HG03457 (cell line): ENCODE results near the gene TEX2.

Experiments used
- ATAC-seq: cut with Tn5 transposase; IDR thresholded peaks from one replicate; pipeline ENCODE4 v1.9.1; 2021; ENCODE audit warnings: moderate number of reproducible peaks; ENCODE audit not compliant: unreplicated experiment

The TEX2 gene

GRCh38 chr17:64263000-64263766 lies at the start of gene TEX2:
TSS of gene TEX2 (minus strand) at chr17:64263260. CDS start at chr17:64214217, 49,043 bp downstream.
- peak; percentile 68 for ATAC-seq

- ATAC-seq, result no peak
Measured at GRCh38 chr17:64309710-64310109, 46.6 kb upstream of the TEX2 start.

- no peak for ATAC-seq
Measured at GRCh38 chr17:64309021-64309420, 46.0 kb upstream of the TEX2 start.

DNA sequence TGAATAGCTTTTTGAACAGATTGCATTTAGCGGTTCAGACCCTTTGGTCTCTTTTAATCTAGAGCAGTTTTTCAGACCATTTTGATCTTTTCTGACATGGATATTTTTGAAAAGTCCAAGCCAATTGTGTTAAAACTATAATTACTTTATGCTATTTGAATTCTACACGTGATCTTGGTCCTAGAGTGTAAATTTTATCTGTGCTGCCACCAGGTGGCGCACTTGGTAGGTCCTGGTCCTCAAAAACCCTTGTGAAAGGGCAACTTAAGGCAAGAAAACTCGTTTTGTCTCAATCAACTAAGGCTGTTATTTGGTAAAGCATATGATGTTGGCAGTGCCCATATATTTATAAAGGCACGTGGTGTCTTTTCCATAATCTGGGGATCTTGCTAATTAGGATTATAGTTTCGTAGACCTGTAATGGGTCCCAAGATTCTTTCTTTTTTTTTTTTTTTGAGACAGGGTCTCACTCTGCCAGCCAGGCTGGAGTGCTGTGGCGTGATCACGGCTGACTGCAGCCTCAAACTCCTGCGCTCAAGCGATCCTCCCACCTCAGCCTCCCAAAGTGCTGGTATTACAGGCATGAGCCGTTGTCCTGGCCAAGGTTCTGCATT lies 43.9 kb upstream of the TEX2 start:
- ATAC-seq, result no peak

DNA sequence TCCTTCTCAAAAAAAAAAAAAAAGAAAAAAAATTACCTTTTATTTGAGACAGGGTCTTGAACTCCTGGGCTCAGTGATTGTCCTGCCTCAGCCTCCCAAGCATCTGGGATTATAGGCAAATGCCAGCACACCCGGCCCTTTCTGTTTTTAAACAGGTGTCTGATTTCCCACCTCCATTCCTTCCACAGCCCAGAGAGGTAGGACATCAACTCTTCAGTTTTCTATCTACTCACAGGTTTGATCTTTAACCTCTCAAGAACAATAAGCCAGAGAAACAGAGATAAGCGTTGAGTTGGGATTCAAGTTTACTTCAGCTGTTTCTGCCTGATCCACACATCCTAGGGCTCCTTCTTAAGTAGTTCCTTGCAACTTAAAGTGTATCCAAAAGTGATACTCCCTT lies 41.5 kb upstream of the TEX2 start:
- no peak for ATAC-seq

DNA sequence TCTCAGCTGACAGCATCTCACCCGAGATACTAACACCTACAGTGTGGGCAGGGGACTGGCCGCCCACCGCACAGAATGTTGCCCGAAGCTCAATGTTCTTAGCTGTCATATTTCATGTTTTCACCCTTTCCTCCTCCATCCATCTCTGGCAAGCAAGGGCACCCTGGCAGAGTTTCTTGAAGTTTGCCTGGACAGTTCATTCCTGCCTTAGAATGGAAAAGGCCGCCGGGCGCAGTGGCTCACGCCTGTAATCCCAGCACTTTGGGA lies 37.6 kb upstream of the TEX2 start:
- ATAC-seq, result no peak

GRCh38 chr17:64297467-64298088 lies 34.5 kb upstream of the TEX2 start:
- no peak for ATAC-seq

GRCh38 chr17:64296246-64296645 lies 33.2 kb upstream of the TEX2 start:
- no peak for ATAC-seq

DNA sequence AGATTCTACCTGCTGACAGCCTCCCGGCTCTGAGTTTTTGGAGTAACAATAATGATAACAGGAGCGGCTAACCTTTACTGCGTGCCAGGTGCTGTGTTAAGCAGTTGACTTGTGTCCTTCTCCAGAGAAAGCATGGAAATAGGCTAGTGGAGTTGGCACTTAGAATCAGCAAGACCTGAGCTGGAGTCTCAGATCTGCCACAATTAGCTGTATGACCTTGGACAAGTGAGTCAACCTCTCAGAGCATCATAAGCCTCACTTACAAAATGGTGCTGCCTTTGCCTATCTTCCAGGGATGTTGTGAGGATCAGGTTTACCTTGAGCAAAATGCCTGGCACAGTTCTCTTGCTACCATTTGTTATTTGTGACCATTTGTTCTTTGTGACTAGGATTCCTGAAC lies 32.1 kb upstream of the TEX2 start:
- no peak for ATAC-seq

DNA sequence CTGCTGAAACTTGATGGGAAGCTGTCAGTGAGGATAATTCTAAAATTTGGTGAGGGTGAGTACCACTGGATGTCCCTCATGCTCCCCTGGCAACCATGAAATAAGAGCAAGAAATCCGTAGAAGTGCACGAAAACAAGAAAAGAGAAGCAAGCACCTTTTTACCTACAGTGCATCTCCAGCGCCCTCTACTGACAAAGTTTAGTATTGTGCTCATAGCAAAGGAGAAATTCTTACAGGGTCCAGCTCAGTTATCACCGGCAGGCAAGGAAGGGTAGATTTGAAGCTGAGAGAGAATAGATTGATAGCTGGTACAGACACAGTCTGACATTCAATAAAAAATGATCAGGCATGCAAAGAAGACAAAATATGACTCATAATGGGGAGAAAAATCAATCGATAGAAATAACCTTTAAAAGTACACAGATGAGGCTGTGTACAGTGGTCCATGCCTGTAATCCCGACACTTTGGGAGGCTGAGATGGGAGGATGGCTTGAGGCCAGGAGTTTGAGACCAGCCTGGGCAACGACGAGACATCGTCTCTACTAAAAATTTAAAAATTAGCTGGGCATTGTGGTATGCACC lies 28.3 kb upstream of the TEX2 start:
- no peak for ATAC-seq

DNA sequence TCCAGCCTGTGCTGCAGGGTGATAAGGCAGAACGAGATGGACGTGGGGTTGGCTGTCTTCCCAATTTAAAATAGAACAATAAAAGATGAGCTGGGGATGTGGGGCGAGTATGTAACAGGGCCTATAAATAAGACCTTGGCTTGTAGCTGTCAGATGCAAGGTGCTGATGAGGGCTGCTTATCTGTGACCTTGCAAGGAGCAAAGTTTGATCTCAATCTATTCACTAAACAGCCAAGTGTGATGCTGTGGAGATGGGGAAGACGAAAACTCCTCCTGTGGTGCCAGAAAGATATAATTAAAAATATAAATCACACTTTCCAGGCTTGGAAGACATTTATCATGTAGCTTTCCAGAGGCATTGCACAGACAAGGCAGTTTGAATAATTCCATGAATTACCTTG lies 26.7 kb upstream of the TEX2 start:
- no peak for ATAC-seq

DNA sequence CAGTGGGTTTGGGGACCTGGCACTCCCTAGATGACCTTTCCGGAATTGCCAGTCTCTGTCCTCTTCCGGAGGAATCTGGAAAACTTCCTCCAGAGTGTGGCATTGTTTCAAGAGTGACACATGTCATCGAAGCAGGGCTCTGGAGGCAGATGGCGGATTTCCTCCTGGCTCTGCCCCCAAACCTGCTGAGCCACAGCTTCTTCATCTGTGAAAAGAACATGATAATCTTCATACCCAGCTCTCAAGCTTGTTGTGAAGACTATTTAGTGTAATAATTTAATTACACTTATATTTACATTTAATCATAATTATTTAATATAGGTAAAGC lies 19.7 kb upstream of the TEX2 start:
- no peak for ATAC-seq

- ATAC-seq, result no peak
Measured at GRCh38 chr17:64281962-64282752, 19.1 kb upstream of the TEX2 start.

DNA sequence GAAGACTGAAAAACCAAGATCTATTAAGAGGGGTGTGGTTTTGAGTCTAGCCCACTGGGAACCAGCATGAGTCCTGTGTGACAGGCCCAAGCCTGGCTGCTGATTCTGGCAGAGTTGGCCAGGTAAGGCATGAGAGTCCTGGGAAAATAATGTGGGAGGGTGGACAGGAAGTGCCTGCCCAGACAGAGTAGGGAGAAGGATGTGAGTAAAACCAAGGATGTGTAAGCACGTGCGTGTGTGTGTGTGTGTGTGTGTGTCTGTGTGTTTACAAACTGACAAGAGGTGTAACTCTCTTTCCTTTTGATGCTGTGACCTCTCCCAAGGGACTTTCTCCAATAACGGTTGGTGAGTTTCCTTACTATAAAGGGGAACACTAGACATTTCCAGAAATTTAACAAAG lies 15.6 kb upstream of the TEX2 start:
- no peak for ATAC-seq

DNA sequence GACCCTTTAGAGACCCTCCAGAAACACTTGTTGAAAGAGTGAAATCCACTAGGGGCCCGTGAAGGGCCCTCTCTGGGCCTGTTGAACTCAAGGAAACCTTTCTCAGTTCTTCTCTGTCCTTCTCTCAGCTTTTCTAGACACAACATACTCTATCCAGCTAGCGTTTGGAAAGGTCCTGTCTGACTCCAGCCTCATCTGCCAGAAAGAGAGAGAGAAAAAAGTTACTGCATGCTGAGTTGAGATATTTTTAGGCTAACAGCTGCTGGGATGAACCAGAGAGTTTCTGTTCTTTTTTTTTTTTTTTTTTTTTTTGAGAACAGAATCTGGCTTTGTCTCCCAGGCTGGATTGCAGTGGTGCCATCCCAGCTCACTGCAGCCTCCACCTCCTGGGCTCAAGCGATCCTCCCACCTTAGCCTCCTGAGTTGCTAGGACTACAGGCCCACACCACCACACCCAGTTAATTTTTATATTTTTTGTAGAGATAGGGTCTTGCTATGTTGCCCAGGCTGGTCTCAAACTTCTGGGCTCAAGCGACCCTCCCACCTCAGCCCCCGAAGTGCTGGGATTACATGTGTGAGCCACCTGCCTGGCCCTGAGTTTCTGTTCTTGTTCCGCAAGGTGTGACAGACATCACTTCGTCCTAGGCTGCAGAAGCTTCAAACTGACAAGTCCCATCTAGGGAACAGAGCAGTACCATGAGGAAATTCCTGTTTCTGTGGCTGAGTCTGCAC lies 14.9 kb upstream of the TEX2 start:
- no peak for ATAC-seq

- ATAC-seq, result no peak
Measured at GRCh38 chr17:64276961-64277505, 14.0 kb upstream of the TEX2 start.

DNA sequence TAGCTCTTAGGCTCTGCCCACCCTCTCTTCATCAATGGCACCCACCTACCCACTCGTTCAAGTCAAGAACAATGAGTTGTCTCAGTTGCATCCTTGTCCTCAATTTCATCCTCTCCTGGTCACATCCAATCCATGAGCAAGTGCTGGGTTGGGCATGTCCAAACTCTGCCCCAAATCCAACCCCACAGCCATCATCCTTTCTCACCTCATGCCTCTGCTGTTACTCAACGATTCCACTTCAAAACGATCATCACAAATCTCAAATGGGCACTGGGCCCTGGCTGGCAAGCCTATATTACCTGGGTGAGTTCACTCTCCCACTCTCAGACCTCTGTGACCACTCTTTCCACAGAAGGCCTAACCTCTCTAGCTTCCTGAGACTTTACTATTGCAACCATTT lies 12.0 kb upstream of the TEX2 start:
- ATAC-seq, result no peak

- no peak for ATAC-seq
Measured at GRCh38 chr17:64273006-64273405, 9.9 kb upstream of the TEX2 start.

- ATAC-seq, result no peak
Measured at GRCh38 chr17:64270885-64271284, 7.8 kb upstream of the TEX2 start.
